GM13977 (cell line): ENCODE results near the gene TOR1AIP2.

Experiments used
- DNase-seq: peaks from one replicate; pipeline ENCODE4 v3.0.0; 2012; ENCODE audit warnings: low spot score
- in situ Hi-C: fragments of 300-500 bp; cut with MboI; formaldehyde crosslinking; loops from one replicate; pipeline ENCODE4 v1.12.0; 2022; ENCODE audit warnings: low sequenced_read_pairs, low pct_unique_long_range_greater_than_20kb, mixed read lengths, inconsistent platforms; ENCODE audit not compliant: unreplicated experiment
- TF ChIP-seq, protein P1 (sequence below): IDR thresholded peaks from 2 replicates; pipeline ENCODE4 v1.5.1; 2012; ENCODE audit warnings: mild to moderate bottlenecking, control low read depth; ENCODE audit not compliant: insufficient read depth; ENCODE audit errors: extremely low read depth, missing control alignments

Gene TOR1AIP2

DNA sequence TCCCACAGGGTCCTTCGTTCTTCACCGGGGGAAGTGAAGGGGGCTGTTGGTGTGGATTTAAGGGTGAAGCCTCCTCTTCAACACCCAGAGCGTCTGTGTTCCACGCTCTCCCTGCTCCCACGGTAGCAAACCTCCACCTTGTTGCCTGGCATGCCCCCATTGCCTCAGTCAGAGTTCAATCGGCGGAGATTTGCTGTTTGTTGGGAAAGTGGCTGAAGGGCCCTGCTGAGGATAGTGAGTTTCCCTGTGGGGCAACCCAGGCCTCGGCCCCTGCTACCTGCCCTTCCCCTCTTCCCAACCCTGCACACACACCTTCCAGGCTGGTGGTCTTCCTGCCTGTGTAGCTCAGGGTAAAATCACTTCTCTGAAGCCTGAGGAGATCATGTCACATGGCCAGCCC, 60.5 kb downstream of the TOR1AIP2 start:
- TF ChIP-seq, protein P1, sequence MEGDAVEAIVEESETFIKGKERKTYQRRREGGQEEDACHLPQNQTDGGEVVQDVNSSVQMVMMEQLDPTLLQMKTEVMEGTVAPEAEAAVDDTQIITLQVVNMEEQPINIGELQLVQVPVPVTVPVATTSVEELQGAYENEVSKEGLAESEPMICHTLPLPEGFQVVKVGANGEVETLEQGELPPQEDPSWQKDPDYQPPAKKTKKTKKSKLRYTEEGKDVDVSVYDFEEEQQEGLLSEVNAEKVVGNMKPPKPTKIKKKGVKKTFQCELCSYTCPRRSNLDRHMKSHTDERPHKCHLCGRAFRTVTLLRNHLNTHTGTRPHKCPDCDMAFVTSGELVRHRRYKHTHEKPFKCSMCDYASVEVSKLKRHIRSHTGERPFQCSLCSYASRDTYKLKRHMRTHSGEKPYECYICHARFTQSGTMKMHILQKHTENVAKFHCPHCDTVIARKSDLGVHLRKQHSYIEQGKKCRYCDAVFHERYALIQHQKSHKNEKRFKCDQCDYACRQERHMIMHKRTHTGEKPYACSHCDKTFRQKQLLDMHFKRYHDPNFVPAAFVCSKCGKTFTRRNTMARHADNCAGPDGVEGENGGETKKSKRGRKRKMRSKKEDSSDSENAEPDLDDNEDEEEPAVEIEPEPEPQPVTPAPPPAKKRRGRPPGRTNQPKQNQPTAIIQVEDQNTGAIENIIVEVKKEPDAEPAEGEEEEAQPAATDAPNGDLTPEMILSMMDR: no peak
- no peak for DNase-seq
- in situ Hi-C loops: no loop called here

DNA sequence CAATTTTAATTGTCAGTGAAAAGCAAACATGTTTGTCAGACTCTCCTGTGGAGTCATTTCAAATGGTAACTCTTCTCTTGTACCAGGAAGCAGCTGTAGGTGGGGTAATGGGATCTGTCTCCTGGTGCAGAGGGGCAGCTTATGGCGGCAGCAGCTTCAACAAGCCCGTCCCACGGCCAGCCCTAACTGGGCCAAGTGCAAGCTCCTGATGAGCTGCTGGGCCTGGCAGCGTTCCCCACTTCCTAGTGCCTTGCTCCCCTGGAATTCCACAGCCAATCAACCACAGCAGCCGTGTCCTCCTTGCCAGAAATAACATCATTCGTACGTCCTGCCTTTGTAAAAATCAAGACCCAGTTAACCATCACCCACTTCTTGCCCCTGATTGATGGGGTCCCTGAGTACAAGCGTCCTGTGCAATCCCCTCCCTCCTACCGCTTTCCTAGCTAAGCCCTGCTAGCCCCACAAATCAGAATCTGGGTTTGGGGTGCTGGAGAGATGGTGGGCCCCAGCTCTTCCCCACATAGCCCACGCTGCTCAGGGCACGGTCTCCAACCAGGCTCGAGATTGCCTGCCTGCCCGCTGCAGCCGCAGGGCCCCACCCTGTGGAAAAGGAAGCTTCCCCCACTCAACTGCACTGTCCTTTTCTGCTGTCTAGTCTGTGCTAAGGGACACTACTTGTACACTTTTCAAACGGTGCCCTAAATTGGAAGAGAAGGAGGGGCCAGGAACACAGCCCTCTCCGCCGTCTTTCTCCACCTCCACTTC, 61.2 kb downstream of the TOR1AIP2 start:
- no peak for DNase-seq
- TF ChIP-seq, protein P1: no peak
- in situ Hi-C loops: no loop called here

DNA sequence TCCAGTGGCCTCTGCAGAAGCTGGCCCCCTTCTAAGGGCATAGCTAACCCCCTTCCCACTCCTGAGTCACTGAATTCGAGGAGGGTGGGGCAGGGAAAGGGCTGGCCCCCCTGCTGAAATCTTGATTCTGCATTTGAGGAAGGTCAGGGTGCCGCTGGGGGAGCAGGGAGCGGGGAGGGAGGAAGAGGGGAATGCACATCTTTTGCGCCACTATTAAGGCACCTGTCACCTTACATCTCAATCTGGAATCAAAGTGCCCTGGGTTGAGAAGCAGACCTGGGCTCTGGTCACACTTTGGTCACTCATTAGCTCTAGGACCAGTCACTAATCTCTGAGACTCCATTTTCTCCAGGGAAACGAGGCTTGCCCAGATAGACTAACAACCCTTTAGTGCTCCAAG, 62.0 kb downstream of the TOR1AIP2 start:
- DNase-seq: no peak
- in situ Hi-C loops: no loop called here
- TF ChIP-seq, protein P1: no peak

DNA sequence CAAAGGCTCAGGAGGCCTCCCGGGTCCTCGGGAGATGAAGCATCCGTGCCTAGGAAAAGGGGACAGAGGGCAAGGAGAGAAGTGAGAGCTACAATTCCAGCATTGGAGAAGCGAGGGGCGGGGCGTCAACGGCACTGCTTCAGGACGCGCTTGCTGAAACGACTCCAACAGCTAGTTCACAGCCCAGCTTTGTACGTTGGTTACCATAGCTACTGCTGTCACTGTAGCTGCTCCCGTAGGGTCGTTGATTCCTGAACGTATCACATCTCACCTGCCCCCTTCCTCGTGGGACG, 63.1 kb downstream of the TOR1AIP2 start:
- no peak for DNase-seq
- in situ Hi-C loops: no loop called here
- TF ChIP-seq, protein P1: no peak

DNA sequence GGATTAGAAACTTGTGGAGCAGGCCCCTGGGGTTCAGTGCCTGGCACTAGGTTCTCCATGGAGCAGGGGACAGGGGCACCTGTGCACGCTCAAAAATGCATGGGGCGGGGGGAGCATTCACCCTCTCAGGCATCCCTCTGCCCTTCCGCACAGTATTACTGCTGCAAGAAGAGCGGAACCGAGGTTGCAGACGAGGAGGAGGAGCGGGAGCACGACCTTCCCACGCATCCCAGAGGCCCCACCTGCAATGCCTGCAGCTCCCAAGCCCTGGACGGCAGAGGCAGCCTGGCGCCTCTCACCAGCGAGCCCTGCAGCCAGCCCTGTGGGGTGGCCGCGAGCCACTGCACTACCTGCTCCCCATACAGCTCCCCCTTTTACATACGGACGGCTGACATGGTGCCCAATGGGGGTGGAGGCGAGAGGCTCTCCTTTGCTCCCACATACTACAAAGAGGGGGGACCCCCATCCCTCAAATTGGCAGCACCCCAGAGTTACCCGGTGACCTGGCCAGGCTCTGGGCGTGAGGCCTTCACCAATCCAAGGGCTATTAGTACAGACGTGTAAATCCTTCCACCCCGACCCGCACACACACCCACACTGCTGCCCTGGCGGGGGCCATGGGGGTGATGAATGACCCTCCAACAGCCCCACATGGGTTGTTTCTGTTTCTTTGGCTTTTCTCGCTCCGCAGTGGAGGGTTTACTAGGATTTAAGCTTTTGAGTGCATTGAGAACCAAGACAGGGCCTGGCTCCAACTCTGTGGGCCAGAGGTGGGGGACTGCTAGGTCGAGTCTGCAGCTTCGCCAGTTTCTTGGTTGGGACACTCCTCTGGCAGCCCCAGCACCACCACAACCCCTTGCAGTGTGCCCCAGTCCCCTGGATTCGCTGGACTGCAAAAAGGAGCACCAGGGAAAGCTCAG, 63.7 kb downstream of the TOR1AIP2 start:
- TF ChIP-seq, protein P1: no peak
- in situ Hi-C loops: no loop called here
- no peak for DNase-seq

DNA sequence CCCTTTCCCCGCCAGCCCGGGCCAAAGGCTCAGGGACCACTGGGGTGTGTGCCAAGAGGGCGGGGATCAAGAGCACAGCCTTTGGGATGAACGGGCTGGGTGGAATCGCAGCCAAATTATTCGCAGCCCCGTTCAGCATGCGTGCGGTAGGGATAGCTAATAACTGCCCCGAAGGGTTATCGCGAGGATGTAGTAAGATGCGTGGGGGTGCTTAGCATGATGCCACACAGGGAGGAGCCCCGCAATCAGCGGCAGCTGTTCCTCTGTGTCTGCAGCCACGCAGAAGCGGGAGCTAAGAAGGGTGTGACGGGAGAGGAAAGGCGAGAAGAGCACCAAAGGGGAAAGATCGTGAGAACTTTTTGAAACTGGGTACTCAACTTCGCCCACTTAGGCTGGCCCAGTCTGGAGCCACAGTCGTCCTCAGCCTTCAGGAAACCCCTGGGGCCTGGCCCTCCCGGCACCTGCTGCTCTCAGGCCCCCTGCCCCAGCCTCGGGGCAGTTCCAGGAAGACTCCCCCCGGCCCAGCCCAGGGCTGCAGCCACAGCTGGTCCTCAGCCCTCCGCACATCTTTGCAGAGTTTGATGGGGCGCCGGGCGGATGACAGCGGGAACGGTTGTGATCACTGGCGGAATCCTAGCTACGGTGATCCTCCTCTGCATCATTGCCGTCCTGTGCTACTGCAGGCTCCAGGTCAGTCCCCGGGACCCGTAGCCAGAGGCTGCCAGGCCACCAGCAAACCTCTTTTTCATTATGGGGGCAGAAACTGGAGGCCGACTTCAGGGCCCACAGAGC, 64.9 kb downstream of the TOR1AIP2 start:
- DNase-seq: no peak
- TF ChIP-seq, protein P1: no peak
- in situ Hi-C loops: no loop called here
